Neural progenitor cell (in vitro differentiated cells): ENCODE data around the gene INPP5F.

Source experiments
- EZH2 ChIP-seq: fragments of 200-600 bp; sonication (generic); IDR thresholded peaks from 2 replicates; pipeline ENCODE4 v1.6.1; 2017; ENCODE audit warnings: antibody characterized with exemption, mild to moderate bottlenecking, moderate library complexity
- TF ChIP-seq, protein P1 (sequence below): fragments of 200-600 bp; sonication (generic); IDR thresholded peaks from 2 replicates; pipeline ENCODE4 v1.5.1; 2017; ENCODE audit warnings: antibody characterized with exemption, mild to moderate bottlenecking

DNA sequence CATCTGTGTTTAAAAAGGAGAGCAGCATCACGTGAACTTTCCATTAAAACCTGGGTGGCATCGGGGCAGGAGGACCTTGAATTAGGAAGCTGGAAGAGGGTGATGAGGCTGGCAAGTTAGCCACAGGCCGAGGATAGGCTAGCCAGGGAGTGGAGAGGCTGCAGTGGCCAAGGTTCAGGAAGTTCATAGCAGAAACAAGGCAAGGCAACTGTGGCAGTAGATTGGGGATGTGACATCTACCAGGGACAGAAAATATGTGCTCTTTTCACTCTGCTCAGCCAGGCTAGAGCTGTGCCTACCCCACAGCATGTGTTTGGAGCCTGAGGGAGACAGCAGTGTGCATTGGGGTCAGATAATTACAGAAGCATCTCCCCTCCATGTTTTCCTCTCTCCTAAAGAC lies 2.2 kb upstream of the INPP5F start:
- TF ChIP-seq, protein P1, sequence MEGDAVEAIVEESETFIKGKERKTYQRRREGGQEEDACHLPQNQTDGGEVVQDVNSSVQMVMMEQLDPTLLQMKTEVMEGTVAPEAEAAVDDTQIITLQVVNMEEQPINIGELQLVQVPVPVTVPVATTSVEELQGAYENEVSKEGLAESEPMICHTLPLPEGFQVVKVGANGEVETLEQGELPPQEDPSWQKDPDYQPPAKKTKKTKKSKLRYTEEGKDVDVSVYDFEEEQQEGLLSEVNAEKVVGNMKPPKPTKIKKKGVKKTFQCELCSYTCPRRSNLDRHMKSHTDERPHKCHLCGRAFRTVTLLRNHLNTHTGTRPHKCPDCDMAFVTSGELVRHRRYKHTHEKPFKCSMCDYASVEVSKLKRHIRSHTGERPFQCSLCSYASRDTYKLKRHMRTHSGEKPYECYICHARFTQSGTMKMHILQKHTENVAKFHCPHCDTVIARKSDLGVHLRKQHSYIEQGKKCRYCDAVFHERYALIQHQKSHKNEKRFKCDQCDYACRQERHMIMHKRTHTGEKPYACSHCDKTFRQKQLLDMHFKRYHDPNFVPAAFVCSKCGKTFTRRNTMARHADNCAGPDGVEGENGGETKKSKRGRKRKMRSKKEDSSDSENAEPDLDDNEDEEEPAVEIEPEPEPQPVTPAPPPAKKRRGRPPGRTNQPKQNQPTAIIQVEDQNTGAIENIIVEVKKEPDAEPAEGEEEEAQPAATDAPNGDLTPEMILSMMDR, result no peak
- TF ChIP-seq EZH2, result no peak
